Ishikawa (cell line): ENCODE measurements around the gene SNRNP200.

Experiments
- CEBPB ChIP-seq: IDR thresholded peaks from 2 replicates; pipeline ENCODE4 v1.6.1; 2012
- CREB1 ChIP-seq: IDR thresholded peaks from 2 replicates; pipeline ENCODE4 v1.6.1; 2012; ENCODE audit warnings: low read depth
- EGR1 ChIP-seq: IDR thresholded peaks from 2 replicates; pipeline ENCODE4 v1.6.1; 2012
- EP300 ChIP-seq: IDR thresholded peaks from 2 replicates; pipeline ENCODE4 v1.6.1; 2012; ENCODE audit warnings: borderline replicate concordance
- FOXM1 ChIP-seq: IDR thresholded peaks from 2 replicates; pipeline ENCODE4 v1.6.1; 2012; ENCODE audit warnings: low read depth, borderline replicate concordance
- MAX ChIP-seq: IDR thresholded peaks from 2 replicates; pipeline ENCODE4 v1.6.1; 2012
- NFIC ChIP-seq: IDR thresholded peaks from 2 replicates; pipeline ENCODE4 v1.6.1; 2012
- RAD21 ChIP-seq: IDR thresholded peaks from 2 replicates; pipeline ENCODE4 v1.6.1; 2012; ENCODE audit warnings: low read depth
- REST ChIP-seq: IDR thresholded peaks from 2 replicates; pipeline ENCODE4 v1.6.1; 2012; ENCODE audit warnings: low read depth, mild to moderate bottlenecking
- TAF1 ChIP-seq: IDR thresholded peaks from 2 replicates; pipeline ENCODE4 v1.6.1; 2012; ENCODE audit warnings: low read depth, mild to moderate bottlenecking
- TCF12 ChIP-seq: IDR thresholded peaks from 2 replicates; pipeline ENCODE4 v1.6.1; 2012; ENCODE audit warnings: low read depth
- TEAD4 ChIP-seq: IDR thresholded peaks from 2 replicates; pipeline ENCODE4 v1.6.1; 2012
- USF1 ChIP-seq: IDR thresholded peaks from 2 replicates; pipeline ENCODE4 v1.6.1; 2012
- YY1 ChIP-seq: IDR thresholded peaks from 2 replicates; pipeline ENCODE4 v1.6.1; 2012; ENCODE audit warnings: low read depth
- ZBTB7A ChIP-seq: IDR thresholded peaks from 2 replicates; pipeline ENCODE4 v1.6.1; 2012; ENCODE audit warnings: low read depth

Gene SNRNP200

GRCh38 chr2:96320326-96320725 lies 15.0 kb upstream of the SNRNP200 start:
- TF ChIP-seq TAF1 (no peak), CEBPB (no peak), REST (no peak), FOXM1 (no peak), NFIC (no peak), ZBTB7A (no peak), TEAD4 (no peak), CREB1 (no peak), MAX (no peak), RAD21 (no peak), EGR1 (no peak), EP300 (no peak), YY1 (no peak), TCF12 (no peak)

- TF ChIP-seq USF1 (no peak), MAX (no peak), ZBTB7A (no peak), TEAD4 (no peak), TAF1 (no peak), TCF12 (no peak), EP300 (no peak), YY1 (no peak)
These were observed 14.1 kb upstream of the SNRNP200 start for GRCh38 chr2:96319396-96319795.

GRCh38 chr2:96318723-96319122 lies 13.4 kb upstream of the SNRNP200 start:
- TF ChIP-seq ZBTB7A (no peak), MAX (no peak)

- TF ChIP-seq TAF1 (no peak), FOXM1 (no peak), ZBTB7A (no peak), EP300 (no peak), REST (no peak), CREB1 (no peak), MAX (no peak), RAD21 (no peak), TEAD4 (no peak), USF1 (no peak), EGR1 (no peak), NFIC (no peak), TCF12 (no peak), CEBPB (no peak), YY1 (no peak)
These were observed 12.2 kb upstream of the SNRNP200 start for GRCh38 chr2:96317584-96317997.

GRCh38 chr2:96316999-96317398 lies 11.7 kb upstream of the SNRNP200 start:
- TF ChIP-seq YY1 (no peak), TEAD4 (no peak), EGR1 (no peak), NFIC (no peak), RAD21 (no peak), MAX (no peak)

GRCh38 chr2:96315400-96316071 lies 10.2 kb upstream of the SNRNP200 start:
- TF ChIP-seq REST = no peak
